ENCODE measurements around the gene OR52N1. TPM values are rescaled to one million over a fixed set of nuclear protein-coding genes. Genes with fewer than 3 reads are reported as not detected.

OR52N1 gene
- total and polyA plus RNA-seq, 2 of the 8 experiments (the other 6 are each of a cell fraction or from before 2014, with no cell fraction given), result 0.09 TPM; not detected in 1

- TF ChIP-seq, protein P1, sequence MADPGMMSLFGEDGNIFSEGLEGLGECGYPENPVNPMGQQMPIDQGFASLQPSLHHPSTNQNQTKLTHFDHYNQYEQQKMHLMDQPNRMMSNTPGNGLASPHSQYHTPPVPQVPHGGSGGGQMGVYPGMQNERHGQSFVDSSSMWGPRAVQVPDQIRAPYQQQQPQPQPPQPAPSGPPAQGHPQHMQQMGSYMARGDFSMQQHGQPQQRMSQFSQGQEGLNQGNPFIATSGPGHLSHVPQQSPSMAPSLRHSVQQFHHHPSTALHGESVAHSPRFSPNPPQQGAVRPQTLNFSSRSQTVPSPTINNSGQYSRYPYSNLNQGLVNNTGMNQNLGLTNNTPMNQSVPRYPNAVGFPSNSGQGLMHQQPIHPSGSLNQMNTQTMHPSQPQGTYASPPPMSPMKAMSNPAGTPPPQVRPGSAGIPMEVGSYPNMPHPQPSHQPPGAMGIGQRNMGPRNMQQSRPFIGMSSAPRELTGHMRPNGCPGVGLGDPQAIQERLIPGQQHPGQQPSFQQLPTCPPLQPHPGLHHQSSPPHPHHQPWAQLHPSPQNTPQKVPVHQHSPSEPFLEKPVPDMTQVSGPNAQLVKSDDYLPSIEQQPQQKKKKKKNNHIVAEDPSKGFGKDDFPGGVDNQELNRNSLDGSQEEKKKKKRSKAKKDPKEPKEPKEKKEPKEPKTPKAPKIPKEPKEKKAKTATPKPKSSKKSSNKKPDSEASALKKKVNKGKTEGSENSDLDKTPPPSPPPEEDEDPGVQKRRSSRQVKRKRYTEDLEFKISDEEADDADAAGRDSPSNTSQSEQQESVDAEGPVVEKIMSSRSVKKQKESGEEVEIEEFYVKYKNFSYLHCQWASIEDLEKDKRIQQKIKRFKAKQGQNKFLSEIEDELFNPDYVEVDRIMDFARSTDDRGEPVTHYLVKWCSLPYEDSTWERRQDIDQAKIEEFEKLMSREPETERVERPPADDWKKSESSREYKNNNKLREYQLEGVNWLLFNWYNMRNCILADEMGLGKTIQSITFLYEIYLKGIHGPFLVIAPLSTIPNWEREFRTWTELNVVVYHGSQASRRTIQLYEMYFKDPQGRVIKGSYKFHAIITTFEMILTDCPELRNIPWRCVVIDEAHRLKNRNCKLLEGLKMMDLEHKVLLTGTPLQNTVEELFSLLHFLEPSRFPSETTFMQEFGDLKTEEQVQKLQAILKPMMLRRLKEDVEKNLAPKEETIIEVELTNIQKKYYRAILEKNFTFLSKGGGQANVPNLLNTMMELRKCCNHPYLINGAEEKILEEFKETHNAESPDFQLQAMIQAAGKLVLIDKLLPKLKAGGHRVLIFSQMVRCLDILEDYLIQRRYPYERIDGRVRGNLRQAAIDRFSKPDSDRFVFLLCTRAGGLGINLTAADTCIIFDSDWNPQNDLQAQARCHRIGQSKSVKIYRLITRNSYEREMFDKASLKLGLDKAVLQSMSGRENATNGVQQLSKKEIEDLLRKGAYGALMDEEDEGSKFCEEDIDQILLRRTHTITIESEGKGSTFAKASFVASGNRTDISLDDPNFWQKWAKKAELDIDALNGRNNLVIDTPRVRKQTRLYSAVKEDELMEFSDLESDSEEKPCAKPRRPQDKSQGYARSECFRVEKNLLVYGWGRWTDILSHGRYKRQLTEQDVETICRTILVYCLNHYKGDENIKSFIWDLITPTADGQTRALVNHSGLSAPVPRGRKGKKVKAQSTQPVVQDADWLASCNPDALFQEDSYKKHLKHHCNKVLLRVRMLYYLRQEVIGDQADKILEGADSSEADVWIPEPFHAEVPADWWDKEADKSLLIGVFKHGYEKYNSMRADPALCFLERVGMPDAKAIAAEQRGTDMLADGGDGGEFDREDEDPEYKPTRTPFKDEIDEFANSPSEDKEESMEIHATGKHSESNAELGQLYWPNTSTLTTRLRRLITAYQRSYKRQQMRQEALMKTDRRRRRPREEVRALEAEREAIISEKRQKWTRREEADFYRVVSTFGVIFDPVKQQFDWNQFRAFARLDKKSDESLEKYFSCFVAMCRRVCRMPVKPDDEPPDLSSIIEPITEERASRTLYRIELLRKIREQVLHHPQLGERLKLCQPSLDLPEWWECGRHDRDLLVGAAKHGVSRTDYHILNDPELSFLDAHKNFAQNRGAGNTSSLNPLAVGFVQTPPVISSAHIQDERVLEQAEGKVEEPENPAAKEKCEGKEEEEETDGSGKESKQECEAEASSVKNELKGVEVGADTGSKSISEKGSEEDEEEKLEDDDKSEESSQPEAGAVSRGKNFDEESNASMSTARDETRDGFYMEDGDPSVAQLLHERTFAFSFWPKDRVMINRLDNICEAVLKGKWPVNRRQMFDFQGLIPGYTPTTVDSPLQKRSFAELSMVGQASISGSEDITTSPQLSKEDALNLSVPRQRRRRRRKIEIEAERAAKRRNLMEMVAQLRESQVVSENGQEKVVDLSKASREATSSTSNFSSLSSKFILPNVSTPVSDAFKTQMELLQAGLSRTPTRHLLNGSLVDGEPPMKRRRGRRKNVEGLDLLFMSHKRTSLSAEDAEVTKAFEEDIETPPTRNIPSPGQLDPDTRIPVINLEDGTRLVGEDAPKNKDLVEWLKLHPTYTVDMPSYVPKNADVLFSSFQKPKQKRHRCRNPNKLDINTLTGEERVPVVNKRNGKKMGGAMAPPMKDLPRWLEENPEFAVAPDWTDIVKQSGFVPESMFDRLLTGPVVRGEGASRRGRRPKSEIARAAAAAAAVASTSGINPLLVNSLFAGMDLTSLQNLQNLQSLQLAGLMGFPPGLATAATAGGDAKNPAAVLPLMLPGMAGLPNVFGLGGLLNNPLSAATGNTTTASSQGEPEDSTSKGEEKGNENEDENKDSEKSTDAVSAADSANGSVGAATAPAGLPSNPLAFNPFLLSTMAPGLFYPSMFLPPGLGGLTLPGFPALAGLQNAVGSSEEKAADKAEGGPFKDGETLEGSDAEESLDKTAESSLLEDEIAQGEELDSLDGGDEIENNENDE (IDR thresholded peaks at IDR 0.05; ENCODE audit: insufficient replicate concordance, low read length), result no peak
- TF ChIP-seq HDAC2 (IDR thresholded peaks at IDR 0.05; ENCODE audit: borderline replicate concordance in 1 of 2, low read depth in 2 of 2, low read length in 2 of 2) (no peak), EZH2 (IDR thresholded peaks at IDR 0.05; ENCODE audit: low read depth, low read length, severe bottlenecking) (no peak), POLR2A (IDR thresholded peaks at IDR 0.05; ENCODE audit: control extremely low read depth in 1 of 2, low read depth in 2 of 2, low read length in 2 of 2) (no peak), SIX5 (IDR thresholded peaks at IDR 0.05; ENCODE audit: low read depth, low read length) (no peak), SP4 (IDR thresholded peaks at IDR 0.05; ENCODE audit: low read length) (no peak), YY1 (IDR thresholded peaks at IDR 0.05; ENCODE audit: low read depth, low read length) (no peak), JUN (IDR thresholded peaks at IDR 0.05; ENCODE audit: low read depth, low read length) (no peak), CREB1 (IDR thresholded peaks at IDR 0.05) (no peak), KDM5A (IDR thresholded peaks at IDR 0.05; ENCODE audit: low read length) (no peak), EP300 (IDR thresholded peaks at IDR 0.05; ENCODE audit: borderline replicate concordance in 1 of 2, low read depth in 2 of 2, low read length in 2 of 2) (no peak)
These were observed 27.3 kb upstream of the OR52N1 start (continued) for GRCh38 chr11:5818245-5818886.
